ENCODE results near the gene SPATS2.
A peak's percentile ranks its signal among the peaks of the same experiment; 100 is the strongest.
"Not testable (repeated sequence)": the region's sequence is repeated elsewhere in the genome, so short reads cannot be mapped to it uniquely, and the experiment has no call there.

Gene SPATS2

GRCh38 chr12:49357103-49357678 is 10.1 kb upstream of the SPATS2 start:
- no peak for DNase-seq

GRCh38 chr12:49358483-49359141 is 8.7 kb upstream of the SPATS2 start:
- peak; percentile 88 for DNase-seq

- DNase-seq: no peak
Observed at GRCh38 chr12:49359671-49360070, 7.6 kb upstream of the SPATS2 start.

GRCh38 chr12:49362077-49362476 is 5.2 kb upstream of the SPATS2 start:
- DNase-seq: no peak

- no peak for DNase-seq
Observed at GRCh38 chr12:49364989-49365388, 2.3 kb upstream of the SPATS2 start.

- DNase-seq: no peak
Observed at GRCh38 chr12:49365542-49365941, 1.7 kb upstream of the SPATS2 start.

- no peak for DNase-seq
Observed at GRCh38 chr12:49366096-49366651, 1.1 kb upstream of the SPATS2 start.

- peak; percentile 92 for DNase-seq
Observed at GRCh38 chr12:49366652-49367380, 446 bp upstream of the SPATS2 start.

GRCh38 chr12:49368240-49368600 is 958 bp downstream of the SPATS2 start:
- no peak for DNase-seq

- DNase-seq: peak; percentile 69
Observed at GRCh38 chr12:49369411-49370145, 2.3 kb downstream of the SPATS2 start.

GRCh38 chr12:49370539-49370938 is 3.3 kb downstream of the SPATS2 start:
- DNase-seq: no peak

GRCh38 chr12:49375406-49375805 is 8.1 kb downstream of the SPATS2 start:
- no peak for DNase-seq

- DNase-seq: no peak
Observed at GRCh38 chr12:49377386-49377785, 10.1 kb downstream of the SPATS2 start.

GRCh38 chr12:49380184-49380583 is 12.9 kb downstream of the SPATS2 start:
- DNase-seq: not testable (repeated sequence)

GRCh38 chr12:49388682-49389386 is 21.6 kb downstream of the SPATS2 start:
- DNase-seq: no peak

GRCh38 chr12:49389387-49389703 is 22.1 kb downstream of the SPATS2 start:
- DNase-seq: no peak

- no peak for DNase-seq
Observed at GRCh38 chr12:49397000-49397399, 29.7 kb downstream of the SPATS2 start.

- no peak for DNase-seq
Observed at GRCh38 chr12:49400304-49400703, 33.0 kb downstream of the SPATS2 start.

- no peak for DNase-seq
Observed at GRCh38 chr12:49403971-49404450, 36.7 kb downstream of the SPATS2 start.

- DNase-seq: no peak
Observed at GRCh38 chr12:49404956-49405355, 37.7 kb downstream of the SPATS2 start.

- no peak for DNase-seq
Observed at GRCh38 chr12:49410818-49411217, 43.6 kb downstream of the SPATS2 start.

- no peak for DNase-seq
Observed at GRCh38 chr12:49413010-49413409, 45.7 kb downstream of the SPATS2 start.

GRCh38 chr12:49413796-49414195 is 46.5 kb downstream of the SPATS2 start:
- DNase-seq: no peak

All from NCI-H510A treated with DMSO at 0.1 percent for 48 hours (cell line).